Stimulated activated CD8-positive, alpha-beta memory T cell treated with anti-CD3 and anti-CD28 coated beads, Interleukin-15, amount 100 ng/mL, for 48 hours (primary cell): ENCODE measurements around the gene QRICH1.
A peak's percentile ranks its signal among the peaks of the same experiment; 100 is the strongest.

Experiments used
- DNase-seq, 2 donors: peaks; one replicate each; pipeline ENCODE4 v3.0.0-alpha.2; 2020; ENCODE audit warnings: low read depth in 2 of 2

The QRICH1 gene, protein sequence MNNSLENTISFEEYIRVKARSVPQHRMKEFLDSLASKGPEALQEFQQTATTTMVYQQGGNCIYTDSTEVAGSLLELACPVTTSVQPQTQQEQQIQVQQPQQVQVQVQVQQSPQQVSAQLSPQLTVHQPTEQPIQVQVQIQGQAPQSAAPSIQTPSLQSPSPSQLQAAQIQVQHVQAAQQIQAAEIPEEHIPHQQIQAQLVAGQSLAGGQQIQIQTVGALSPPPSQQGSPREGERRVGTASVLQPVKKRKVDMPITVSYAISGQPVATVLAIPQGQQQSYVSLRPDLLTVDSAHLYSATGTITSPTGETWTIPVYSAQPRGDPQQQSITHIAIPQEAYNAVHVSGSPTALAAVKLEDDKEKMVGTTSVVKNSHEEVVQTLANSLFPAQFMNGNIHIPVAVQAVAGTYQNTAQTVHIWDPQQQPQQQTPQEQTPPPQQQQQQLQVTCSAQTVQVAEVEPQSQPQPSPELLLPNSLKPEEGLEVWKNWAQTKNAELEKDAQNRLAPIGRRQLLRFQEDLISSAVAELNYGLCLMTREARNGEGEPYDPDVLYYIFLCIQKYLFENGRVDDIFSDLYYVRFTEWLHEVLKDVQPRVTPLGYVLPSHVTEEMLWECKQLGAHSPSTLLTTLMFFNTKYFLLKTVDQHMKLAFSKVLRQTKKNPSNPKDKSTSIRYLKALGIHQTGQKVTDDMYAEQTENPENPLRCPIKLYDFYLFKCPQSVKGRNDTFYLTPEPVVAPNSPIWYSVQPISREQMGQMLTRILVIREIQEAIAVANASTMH

DNA sequence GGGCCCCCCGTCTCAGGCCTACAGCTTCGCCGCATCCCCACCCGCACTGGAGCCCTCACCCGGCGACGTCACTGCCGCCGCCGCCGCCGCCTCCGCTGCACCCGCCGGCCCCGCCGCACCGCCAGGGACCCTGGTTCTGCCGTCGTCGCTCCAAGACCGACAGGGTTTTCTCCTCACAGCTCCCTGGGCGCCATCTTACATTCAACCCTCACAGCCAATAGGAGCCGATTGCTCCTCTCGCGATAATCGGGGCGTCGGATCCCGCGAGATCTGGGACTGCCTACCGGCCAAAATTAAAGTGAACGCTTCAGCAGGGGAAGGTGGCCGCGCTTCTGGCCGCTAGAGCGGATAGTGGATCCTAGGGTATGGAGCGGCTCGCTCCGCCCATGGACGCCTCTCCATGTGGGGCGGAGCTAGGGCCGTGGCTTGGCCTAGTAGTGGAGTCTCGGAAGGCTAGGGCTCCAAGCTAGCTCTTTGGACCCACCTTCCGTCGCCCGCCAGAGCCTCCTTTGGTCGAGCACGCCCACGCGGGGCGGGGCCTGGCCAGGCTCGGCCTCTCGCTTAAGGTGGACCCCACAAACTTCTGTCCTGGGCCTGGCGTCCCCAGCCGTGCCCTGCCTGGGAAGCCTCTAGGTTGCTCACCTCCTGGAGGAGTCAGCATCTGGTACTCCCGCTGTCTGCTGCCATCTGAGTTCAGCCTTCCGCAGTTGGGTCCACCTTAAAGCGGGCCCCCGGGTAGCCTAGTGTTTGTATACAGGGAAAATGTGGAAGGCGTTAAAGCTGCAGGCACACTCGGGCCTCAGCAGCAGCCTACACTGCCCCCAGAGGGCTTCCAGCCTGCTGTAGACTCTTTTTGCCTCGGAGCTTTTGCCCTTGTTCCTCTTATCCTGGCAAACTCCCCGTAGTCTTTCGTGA lies at the start of gene QRICH1:
Gene QRICH1 (minus strand): TSS at position 219 of the 915 bp plus-strand sequence. CDS start 17,054 bp downstream, outside the sequence.
- DNase-seq, result peak; percentile 87 to 91

DNA sequence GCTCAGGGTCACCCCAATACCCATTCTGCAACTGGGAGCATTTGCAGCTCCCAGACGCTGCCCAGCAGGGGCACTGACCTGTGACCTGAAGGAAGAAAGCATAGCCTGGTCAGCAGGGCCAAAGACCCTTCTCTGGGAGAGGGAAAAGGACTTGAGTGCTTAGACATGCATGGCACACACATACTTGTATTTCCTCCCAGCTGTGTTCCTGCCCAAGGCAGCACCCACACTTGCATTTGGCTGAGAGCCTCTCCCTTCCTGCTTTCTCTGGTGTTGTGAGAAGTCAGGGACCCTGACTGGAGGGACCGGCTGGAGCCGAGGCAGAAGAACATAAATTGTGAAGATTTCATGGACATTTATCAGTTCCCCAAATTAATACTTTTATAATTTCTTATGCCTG lies 46.2 kb upstream of the QRICH1 start:
- no peak for DNase-seq

DNA sequence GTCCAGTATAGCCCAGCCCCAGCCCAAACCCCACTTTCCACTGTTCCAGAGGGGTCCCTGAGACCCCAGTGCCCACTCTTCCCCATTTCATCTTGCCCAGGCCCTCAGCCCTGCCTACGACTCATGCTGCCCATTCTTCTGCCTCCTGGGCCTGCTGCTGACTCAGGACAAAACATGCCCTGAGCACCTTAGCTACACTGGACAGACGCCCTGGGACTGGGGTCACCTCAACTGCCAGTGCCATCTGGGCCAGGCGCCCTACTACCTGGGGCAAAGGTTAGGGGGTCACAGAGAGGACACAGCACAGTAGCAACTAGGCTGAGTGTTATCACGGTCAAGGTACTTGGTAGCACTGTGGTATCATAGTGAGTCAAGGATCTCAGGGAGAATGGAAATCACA lies 41.6 kb upstream of the QRICH1 start:
- DNase-seq, result no peak

DNA sequence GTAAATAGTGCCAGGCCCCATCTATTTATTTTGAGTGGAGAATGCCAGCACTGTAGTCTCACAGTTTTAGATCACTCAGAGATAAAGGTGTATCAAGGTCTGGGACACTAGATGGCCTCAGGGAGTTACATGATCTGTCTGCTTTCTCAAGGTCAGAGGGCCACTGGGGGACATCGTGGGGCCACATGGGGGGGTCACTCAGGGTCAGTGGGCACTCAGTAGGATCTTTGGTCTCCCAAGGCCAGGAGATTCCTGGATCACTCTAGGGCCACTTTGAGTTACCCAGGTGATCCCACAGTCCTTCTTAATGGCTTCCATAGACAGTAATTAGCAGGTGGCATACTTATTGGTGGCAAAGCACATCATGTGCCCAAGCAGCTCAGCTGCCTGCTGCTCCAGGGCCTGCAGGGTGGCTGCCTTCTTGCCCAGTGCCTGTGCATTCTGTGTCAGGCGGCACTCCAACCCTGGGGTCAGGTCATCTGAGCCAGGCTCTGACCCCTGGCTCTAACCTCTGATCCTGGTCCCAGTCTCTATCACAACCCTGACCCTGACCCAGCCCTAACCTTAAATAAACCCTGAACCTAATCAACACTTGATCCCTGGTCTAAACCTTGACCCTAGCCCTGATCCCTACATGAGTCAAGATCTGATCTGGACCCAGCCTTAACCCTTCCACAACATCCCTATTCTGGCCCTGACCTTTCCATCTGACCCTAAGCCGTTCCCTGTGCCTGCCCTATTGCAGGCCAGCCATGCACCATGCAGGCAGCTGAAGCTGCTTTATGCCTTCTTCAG lies 40.8 kb upstream of the QRICH1 start:
- no peak for DNase-seq

DNA sequence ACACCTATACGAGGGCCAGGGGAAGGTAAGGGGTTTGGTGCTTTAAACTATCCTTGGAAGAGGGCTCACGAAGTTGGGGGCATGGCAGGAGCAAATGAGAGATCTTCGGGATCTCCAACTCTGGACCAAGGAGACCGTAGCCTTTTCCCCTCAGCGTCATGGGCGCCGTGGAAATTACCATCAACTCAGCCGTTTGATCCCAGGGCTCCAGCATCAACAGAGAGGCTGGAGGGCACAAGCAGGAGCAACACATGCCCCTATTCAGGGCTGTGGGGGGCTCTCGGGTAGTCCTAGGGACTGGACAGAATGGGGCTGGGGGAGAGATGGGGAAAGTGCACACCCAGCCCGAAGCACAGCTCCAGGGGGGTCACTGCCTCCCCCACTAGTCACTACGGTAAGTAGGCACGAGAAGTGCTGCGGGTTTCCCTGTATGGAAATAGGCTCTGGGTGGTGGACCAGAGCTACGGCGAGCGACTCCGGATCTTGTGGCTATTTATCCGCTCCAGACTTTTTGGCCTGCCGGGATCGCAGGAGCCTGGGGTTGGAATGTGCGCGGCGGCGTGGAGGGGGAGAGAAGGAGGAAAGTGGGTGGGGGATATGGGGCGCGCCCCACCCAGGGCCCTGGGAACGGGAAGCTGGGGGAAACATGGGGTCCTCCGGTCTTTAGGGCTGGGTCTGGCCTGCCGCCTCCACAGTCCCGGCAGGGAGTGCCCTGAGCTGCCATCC lies 39.5 kb upstream of the QRICH1 start:
- no peak for DNase-seq

DNA sequence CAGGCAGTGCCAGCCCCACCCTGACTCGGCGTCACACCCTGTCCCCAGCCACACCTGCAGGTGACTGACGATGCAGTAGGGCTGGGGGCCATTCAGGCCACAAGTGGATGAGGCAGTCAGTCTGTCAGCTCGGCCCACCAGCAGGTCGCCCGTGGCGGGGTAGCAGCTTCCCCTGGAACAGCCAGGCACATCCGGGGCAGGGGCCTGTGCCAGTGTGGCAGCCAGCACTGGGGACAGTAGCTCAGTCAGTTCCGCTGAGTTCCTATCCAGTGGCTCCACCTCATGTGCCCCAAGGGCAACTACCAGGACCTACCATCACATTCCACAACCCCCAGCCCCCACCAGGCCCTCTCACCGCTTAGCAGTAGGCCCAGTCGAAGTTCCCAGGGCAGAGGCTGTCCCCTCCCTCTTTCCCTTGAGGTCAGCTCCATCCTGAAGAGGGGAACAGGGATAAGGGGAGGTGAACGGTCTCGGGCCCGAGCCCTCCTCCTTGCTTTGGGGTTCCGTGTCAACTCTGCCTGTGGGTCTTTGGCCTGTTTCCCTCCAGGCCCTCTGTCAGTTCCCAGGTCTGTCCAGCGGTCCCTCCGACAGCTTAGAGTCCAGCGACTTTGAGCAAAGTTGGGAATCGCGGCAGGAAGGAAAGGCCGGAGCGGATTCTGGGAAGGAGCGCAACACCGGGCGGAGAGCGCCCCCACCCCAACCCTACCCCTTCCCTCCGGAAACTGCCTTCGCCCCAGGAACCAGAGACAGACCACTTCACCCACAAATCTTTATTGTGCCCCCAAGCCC lies 38.8 kb upstream of the QRICH1 start, which contains the start of gene LAMB2:
Gene LAMB2 (minus strand): TSS at position 614 of the 789 bp plus-strand sequence. CDS start 183 bp downstream, at position 431.
- DNase-seq, result no peak

DNA sequence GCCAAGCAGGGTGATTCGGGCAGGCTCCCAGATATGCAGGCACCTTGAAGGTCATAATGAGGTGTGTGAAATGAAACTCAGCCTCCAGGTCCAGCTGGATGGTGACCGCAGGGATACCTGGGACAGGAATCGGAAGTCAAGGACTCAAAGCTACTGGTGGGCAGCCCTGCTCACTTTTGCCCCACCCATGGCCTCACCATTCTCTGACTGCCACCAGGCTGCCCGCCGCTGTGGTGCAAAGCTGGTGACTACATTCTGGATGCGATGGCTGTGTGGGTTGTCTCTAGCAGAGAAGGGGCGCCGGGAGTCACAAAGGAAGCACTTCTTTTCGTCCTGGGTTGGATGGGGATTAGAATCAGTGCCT lies 38.2 kb upstream of the QRICH1 start:
- no peak for DNase-seq

DNA sequence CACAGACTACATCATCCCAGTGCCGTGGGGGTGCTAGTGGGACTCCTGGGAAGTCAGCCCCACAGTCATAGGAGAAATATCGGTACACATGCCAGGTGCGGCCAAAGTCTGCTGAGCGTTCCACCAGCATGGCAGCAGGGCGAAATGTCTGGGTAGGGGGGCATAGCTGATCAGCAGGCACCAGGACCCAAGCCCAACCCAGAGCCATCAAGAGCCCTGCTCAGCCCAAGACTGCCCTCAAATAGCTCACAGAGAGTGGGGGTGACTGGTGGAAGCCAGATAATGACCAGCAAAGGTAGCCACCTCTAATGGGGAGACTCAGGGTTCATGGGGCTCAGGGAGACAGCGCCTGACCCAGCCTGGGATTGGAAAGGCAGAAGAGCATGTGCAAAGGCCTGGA lies 37.7 kb upstream of the QRICH1 start:
- no peak for DNase-seq

DNA sequence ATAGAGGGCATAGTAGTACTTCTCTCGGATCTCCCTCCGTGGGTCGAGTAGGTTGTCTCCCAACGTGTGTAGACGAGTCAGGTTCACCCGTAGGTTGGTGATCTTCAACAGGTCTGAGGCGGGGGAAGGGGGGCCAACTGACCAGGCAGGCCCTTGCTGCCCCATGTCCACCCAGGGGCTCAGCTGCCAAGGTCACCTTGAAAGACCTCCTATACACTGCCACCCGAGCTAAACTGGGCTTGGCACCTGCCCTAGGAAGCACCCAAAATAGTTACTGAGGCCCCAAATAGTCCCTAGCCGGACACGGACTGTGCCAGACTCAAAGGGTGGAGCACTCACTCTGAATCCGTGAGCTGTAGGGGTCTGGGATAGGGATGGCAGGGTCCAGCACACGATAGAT lies 37.2 kb upstream of the QRICH1 start:
- no peak for DNase-seq

DNA sequence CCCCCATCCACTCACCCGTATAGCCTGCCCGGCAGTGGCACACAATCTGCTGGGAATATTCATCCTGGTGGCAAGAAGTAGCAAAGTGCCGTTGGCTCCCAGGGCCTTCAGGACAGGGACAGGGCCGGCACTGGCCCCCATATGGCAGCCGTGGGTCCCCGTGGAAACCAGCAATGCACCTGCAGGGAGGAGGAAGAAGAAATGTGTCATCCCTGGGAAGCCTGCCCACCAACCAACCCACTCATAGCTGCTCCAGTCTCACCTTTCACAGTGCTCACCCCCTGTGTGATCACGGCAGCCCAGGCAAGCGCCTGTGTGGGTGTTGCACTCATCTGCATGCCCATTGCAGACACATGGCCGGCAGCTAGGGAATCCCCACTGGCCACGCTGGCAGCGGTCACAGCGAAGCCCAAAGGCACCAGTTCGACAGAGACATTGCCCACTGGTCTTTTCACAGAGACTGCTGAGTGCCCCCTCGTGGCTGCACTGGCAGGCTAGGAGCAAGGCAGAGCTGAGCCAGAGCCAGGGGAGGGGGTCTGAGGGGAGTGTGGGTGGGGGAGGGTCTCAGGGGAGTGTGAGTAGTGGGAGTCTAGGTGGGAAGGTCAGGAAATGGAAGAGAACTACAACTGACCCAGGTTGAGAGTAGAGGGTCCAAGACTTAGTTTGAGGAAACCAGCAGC lies 31.3 kb upstream of the QRICH1 start:
- no peak for DNase-seq

DNA sequence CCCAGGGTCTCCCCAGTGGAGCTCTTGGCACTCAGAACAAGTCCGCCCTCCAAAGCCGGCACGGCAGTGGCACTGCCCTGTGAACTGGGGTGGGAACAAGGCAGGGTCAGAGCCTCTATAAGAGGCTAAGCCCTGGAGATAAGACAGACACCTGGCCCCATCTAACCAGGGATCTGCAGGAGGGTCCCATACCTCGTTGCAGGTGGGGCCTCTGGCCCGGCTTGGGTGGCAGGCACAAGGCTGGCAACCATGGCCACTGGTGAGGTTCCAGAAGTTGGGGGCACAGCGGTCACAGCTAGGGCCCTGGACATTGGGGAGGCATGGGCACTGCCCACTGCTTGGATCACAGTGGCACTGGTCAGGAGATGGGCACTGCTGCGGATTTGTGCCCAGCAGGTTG lies 30.3 kb upstream of the QRICH1 start:
- DNase-seq, result no peak

DNA sequence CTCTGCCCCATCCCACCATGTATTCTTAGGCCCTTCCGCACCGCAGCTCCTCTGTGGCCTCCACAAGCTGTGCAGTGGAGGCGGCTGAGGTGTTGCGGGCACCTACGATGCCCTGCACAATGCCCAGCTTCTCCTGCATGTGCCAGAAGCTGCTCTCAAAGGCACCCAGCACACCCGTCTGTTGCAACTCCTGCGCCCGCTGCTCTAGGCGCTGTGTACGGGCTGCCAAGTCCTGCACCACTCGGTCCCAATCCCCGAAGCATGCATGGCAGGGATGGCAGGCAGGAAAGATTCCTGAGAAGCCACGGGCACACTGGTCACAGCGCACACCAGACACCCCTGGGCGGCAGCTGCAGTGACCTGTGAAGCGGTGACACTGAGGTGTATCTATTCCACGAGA lies 29.8 kb upstream of the QRICH1 start:
- DNase-seq, result no peak

DNA sequence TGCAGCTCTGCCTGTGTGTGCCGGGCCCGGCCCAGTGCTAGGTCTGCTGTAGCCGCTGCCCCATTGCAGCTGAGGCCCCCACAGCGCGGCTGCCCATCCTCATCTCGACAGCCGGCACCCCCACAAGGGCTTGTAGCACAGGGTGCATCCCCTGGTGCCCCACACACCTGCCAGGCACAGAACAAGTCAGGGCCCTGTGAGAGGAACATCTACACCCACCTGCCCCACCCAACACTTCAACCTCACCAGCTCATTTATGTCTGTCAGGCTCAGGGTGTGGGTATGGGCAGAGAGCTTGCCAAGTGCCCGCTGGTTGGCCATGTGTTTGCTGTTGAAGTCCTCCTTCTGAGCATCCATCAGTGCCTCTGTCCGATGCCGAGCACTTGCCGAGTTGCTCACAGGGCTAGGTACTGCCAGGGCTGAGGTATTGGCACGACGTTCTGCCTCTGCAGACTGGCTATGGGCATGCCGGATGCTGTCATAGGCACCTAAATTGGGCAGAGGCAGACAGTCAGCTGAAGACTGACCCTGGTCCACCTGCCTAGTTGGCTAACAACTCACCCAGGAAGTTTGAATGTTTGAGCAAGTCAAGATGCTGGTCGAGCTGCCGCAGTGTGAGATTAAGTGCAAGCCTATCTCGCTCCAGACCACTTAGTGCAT lies 29.1 kb upstream of the QRICH1 start:
- DNase-seq, result no peak

DNA sequence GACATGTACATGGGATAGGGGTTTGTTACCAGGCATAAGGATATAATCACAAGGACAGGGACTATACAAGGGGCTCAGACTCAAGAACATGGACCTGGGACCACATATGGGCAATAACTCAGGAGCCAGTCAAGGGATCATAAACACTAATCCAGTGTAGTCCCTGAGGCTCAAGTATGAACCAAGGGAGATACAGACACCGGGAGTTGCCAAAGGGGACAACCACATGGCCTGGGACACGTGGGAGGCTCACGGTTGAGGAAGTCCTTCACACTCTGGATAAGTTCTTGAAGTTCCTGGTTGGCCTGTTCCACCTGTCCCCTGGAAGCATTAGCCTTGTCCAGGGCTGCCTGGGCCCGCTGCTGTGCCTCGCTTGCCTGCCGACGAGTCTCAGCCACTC lies 28.6 kb upstream of the QRICH1 start:
- no peak for DNase-seq

DNA sequence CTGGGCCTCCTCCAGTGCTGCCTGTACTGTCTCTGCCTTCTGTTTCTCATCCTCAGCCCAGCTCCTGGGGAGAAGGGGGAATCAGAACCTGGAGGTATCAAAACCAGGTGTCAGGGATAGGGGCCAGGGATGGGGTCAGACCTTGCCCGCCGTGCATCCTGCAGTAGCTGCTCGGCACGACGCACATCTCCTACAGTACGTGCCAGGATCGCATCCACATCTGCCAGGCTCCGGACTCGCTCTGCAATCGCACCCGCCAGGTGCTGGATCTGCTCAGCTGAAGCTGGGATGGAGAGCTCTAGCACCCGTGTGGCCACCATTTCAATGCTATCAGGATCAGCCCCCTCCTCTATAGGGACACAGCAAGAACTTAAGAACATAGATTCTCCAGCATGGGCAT lies 28.2 kb upstream of the QRICH1 start:
- no peak for DNase-seq

DNA sequence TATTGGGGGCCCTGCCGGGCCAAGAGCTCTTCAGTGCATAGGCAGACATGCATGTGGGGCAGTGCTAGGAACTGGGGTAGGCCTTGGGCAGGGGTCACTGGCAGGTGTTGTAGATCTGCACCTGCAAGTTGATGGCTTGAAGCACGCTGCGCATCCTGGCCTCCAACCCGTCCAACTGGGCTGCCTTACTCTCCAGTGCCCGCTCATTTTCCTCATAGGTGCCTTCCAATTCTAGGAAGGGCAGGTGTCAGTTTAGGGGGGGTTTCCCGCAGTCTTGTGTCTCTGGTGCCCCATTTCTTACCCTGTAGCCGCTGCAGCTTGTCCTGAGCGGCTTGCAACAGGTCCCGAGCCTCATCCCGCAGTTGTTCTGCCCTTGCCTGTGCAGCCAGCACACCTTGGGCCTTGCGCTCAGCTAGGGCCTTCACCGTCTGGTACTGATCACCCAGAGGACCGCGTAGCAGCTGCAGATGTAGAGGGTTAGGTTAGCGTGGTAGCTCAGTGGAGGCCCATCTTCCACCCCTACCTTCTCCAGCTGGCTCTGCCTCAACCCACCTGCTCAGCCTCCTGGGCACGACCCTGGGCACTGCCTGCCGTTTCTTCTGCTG lies 27.4 kb upstream of the QRICH1 start:
- DNase-seq, result no peak

DNA sequence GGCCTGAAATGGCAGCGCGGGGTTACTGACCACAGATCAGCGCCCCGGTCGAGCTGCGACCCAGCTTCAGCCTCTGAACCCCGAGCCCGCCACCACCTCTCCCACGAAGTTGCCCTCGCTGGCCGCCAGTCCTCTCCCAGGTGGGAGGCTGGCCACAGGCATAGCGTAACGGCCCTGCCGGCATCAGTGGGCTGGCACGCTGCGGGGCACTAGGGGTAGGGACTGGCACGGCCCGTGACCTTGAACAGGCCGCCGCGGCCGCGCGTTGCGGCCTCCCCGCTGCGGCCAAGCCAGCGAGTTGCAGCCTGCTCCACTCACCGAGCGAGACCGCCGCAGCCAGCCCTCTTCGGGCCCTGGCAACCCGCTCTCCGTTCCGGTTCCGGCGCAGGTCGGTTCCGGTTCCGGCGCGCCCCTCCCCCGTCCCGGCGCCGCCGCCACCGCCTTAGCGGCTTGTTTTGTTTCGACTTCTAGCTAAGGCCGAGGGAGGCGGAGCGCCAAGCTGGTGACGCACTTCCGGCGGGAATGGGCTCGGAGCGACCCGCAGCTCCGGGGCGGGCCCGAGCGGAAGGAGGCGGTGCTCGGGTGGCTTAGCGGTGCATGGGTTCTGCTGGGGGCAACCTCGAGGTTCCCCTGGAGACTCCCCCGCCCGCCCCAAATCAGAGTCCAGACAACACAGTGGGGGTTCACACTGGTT lies 26.7 kb upstream of the QRICH1 start, which contains the start of gene USP19:
Gene USP19 (minus strand): TSS at position 386 of the 694 bp plus-strand sequence. CDS start 1,678 bp downstream, outside the sequence.
- peak; percentile 91 to 95 for DNase-seq
